Sciatic nerve (tissue), 2 donors: ENCODE data around the gene RLBP1. TPM values are rescaled to one million over a fixed set of nuclear protein-coding genes. Genes with fewer than 3 reads are reported as not detected.

Experiments
- ATAC-seq: fragments of 200-7000 bp; cut with Tn5 transposase; one replicate; pipeline ENCODE4 v1.9.1; 2020; ENCODE audit warnings: mild to moderate bottlenecking, moderate library complexity
- DNase-seq: peaks from one replicate; pipeline ENCODE4 v3.0.0-alpha.2; 2020; ENCODE audit warnings: low spot score
- intact Hi-C: fragments of 100-400 bp; cut with DNase I; formaldehyde crosslinking; loops from one replicate; pipeline ENCODE4 v1.14.2; 2022
- total RNA-seq: library from RNA; stranded (reverse); fragmentation: NEBNext Ultra II Directional; extraction: Animal tissue kit (Norgen Biotek cat#: 25700); gene quantifications from one replicate; pipeline ENCODE4 v1.2.1, GENCODE V29; 2021
- donor health status: DM: no; HTN: no; CAD: no.
- donor health status: DM: no; HTN: no; CAD: no.

The RLBP1 gene
- total RNA-seq, 1 donor from 2014 or later = not detected

DNA sequence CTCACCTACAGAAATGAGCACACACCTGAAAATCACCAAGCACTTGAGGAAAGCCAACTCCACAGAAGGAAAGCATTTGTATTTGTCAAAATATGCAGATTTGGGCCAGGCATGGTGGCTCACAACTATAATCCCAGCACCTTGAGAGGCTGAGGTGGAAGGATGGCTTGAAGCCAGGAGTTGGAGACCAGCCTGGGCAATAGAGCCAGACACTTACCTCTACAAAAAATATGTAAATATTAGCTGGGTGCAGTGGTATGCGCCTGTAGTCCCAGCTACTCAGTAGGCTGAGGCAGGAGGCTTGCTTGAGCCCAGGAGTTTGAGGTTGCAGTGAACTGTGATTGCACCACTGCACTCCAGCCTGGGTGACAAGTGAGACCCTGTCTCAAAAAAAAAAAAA, 12.3 kb downstream of the RLBP1 start:
- DNase-seq = no peak
- intact Hi-C loops = no loop called here

DNA sequence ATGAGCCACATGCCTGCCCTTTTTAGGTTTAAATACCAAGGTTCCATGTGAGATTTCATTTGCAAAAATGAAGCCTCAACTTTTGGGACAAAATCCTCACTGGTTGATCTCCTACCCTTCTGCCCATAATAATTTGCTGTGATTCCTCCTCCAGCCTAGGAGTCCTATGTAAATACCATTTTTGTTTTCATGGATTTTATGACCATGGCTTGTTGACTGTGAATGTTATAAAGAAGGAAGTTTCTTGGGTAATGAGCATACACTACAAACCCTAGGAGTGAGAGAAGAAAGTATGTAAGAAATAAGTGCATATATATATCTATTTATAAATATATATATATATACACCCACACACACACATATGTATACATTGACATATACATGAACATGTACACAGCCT, 13.1 kb downstream of the RLBP1 start:
- intact Hi-C loops = no loop called here
- no peak for ATAC-seq
- no peak for DNase-seq

More for the DNA sequence above, 12.3 kb downstream of the RLBP1 start:
- no peak for ATAC-seq

DNA sequence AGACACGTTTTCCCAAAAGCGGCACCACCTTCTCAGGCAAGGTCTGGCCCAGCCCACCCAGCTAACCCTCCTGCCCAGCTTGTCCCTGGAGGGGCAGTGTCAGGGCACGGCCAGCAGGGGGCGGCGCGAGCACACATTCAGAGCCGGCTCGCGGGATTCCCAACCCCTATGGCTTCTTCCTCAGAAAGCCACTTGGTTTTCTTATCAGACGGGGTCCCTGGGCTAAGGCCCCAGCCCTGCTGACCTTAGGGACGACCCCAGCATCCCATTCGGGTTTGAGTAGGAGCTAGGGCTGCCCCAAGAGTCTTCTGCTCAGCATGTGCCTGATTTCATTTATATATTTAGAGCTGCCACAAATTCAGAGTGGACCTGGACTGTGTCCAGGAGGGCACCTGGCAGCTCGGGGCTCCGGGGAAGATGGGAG, 14.5 kb downstream of the RLBP1 start:
- ATAC-seq = peak; percentile 92
- peak; percentile 83 for DNase-seq
- intact Hi-C loops = no loop called here

DNA sequence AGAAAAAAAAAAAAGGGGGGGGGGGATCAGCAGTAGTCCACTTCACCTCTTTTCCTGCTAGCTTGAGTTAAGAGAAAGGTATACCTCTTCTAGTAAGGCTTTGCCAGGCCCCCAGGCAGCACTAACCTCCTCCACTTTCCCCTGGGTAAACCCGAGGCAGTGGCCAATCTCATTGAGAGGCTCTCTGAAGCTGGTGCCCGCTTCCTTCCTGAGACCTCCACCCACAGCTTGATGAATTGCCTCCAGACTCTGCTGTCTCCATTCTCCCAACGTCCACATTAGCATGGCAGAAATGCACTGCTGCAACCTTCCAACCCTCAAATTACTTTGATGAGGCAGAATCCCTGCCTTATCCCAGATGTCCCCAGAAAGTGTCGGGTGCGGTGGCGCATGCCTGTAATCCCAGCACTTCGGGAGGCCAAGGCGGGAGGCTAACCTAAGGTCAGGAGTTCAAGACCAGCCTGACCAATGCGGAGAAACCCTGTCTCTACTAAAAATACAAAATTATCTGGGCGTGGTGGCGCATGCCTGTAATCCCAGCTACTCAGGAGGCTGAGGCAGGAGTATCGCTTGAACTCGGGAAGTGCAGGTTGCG, 15.3 kb downstream of the RLBP1 start:
- intact Hi-C loops = no loop called here
- ATAC-seq = no peak
- DNase-seq = peak; percentile 47

DNA sequence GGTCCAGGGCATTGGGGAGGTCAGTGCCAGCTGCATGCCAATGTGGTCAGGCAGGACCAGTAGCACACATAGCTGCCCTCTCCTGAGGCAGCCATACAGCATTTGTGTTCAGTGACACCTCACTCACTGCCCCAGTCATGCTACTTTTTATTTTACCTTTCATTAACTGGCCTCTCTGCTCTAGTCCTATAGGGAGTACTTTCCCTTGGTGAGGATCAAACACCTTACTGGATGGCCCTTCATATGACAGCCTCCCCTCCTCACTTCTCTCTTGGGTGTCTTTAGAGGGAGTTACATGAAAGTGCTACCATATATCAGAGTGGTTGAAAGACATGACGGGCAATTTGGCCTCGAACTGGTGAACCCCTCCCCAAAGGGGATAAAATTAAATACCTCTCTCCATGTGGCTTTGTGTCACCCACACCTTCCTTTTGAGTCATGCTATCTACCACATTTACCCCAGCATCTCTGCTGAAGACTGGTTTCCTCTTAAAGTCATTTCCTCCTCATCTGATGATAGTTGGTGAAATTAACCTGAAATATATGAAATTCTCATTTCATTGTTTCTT, 17.6 kb downstream of the RLBP1 start:
- DNase-seq (peak; percentile 22), ATAC-seq (no peak)
- intact Hi-C loops = no loop called here

DNA sequence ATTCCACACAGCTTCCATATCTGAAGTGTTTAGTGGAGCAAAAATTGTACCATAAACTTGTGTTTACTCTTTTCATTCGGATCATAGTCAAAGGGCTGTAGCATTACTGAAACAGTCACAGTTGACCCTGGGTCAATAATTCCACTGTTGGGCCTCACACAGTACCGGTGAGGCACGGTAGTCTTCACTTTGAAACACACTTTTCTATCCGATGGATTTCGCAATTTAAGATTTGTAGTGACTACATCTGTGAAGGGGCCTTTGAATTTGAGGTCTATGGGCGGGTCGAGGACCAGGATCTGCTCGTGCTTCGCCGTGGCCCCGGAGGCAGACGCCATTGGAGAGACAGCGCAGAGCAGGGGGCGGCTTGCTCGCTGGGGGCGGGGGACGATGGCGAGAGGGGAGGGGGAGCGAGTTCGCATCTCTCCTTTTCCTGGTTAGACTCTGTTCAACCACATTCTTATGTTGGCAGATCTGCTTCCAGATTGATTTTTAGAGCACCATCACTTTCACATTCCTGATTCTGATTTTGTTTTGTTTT, 19.8 kb downstream of the RLBP1 start:
- intact Hi-C loops = no loop called here
- DNase-seq = peak; percentile 53
- ATAC-seq = no peak

DNA sequence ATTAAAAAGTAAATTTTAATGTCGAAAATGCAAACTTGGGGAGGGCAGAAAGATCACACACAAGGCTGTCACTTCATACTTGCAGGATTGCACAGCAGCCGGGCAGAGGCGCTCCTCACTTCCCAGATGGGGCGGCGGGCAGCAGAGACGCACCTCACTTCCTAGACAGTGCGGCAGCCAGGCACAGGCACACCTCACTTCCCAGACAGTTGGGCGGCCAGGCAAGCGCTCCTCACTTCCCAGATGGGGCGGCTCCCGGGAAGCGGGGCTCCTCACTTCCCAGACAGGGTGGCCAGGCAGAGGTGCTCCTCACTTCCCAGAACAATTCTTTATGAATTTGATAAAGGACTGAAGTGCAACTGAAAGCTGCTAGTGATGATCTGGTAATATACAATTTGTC, 21.2 kb downstream of the RLBP1 start:
- peak; percentile 56 for DNase-seq
- no peak for ATAC-seq
- intact Hi-C loops = no loop called here

DNA sequence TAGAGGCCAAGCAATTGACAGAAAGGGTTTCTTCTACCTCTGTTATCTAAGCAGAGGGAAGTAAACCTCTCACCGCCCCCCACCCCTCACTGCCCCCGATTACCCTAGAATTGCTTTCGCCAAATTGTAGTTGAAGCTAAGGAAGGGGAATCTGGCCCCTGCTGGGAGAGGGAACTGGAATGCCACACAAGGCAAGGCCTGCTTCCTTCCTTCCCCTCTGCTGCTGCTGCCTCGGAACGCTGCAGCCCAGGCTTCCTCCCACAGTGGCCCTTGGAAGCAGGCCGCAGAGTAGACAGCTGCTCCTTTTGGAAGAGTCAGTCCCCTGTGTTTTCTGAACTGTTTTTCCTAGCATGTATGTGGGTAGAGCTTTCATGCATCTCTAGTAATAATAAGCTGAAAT, 21.6 kb downstream of the RLBP1 start:
- intact Hi-C loops = no loop called here

DNA sequence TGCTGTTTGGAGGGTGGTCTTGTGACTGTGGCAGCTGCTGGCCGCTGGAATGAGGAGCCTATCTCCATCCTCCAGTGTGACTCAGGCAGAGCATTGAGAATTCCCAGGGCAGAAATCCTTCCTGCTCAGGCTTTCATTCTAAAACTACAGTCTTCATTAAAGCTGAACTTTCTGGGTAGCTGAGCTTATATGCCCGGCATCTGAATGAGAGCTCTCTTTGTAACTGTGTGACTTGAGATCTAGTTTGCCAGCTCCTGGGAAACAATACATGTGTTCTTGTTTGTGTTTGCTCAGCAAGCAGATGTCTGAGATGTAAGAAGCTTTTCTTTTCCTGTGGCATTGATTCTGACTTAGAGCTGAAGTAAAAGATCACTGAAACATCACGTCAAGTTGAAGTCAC, 22.4 kb downstream of the RLBP1 start:
- ATAC-seq (peak; percentile 70), DNase-seq (no peak)
- intact Hi-C loops = no loop called here

More for the DNA sequence above, 21.6 kb downstream of the RLBP1 start:
- peak; percentile 61 for ATAC-seq
- peak; percentile 64 for DNase-seq

DNA sequence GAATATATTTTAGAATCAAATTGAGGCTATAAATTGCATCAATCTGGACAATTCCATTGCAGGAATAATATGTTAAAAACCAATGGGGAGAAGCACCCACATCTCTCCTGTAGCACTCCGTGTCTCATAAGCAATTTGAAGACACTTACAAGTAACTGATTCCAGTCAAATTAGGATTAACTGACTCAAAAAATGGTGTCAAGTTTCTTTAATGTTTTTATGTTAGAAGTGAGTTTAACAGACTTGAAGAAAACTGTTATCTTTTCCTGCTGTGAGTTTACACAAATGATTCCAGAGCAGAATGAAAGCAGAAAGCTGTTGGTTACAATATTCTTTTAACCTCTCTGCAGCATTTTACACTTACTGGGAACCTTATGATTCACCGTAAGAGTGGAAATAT, 23.2 kb downstream of the RLBP1 start:
- intact Hi-C loops = no loop called here
- no peak for ATAC-seq
- DNase-seq = no peak

DNA sequence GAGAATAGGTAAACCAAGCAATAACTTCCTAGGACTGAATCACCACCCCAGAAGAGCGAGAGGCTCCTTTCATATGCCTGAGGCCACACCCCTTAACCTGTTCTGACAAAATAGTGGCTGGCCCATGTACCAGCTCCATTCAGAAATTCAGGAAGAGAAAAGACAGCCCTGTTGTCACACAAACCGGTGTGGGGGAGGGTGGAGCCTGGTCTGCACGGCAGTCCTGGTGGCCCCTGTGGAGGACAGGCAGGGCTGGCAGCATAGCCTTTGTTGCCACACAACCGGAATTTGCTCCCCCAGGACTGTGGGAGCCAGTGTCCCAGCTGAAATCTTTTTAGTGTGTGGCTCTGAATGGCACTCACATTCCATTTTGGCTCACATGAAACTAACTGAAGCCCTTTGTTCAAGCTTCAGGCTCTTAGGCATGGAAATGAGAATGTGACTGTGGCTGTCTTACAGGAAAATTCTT, 23.8 kb downstream of the RLBP1 start:
- ATAC-seq (peak; percentile 71), DNase-seq (peak; percentile 78)
- intact Hi-C loops = no loop called here

DNA sequence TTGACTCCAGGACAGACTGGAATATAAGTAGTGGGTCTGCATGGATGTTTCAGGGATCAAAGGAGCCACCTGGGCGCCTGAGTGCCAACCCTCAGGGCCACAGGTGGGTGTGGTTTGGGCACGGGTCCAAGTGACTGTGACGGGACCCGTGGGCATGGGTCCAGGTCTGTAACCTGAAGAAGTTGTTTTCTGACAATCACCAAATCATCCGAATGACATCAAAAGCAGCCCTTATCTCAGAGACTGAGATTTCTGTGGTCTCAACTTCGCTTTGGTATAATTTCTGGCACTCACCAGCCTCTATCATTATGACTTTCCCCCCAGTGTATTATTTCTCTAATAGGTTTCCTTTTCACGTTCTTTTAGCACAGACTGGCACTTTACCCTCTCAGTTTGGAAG, 24.4 kb downstream of the RLBP1 start:
- DNase-seq = no peak
- intact Hi-C loops = no loop called here

DNA sequence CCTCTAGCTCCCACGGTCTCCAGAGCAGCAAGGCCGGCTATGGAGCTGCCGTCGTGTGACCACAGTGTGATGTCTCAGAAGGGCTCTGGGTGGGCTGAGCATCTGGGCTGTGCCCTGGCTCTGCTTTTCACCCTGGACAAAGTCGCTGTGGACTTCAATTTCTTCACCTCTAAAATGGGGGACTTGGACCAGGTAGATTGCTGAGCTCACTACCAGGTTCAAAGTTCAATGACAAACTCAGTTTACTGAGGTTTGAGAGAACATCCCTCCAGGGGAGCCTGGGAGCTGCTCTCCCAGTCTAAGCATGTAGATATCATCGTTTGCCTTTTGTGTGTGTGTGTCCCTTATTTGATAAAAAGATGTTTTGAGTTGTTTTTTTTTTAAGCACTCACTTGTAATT, 25.1 kb downstream of the RLBP1 start:
- no peak for ATAC-seq
- DNase-seq = no peak
- intact Hi-C loops = no loop called here

More for the DNA sequence above, 24.4 kb downstream of the RLBP1 start:
- no peak for ATAC-seq

DNA sequence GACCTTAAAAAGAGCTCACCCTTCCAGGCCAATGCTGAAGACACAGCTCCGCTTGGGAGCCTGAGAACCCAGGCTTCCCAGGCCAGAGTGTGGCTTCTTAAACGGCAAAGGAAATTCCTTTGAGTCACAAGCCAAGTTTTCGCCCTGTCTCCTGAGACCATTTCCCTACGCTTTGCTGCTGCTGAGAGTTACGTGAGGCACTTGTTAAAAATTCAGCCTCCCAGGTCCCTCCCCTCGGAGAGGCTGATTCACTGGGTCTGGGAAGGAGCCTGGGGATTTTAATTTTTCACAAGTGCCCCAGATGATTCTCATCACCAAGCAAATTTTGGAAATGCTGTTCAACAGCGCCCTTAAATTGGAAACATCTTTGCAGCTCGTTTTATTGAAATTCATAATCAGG, 25.5 kb downstream of the RLBP1 start:
- DNase-seq (no peak), ATAC-seq (no peak)
- intact Hi-C loops = no loop called here

DNA sequence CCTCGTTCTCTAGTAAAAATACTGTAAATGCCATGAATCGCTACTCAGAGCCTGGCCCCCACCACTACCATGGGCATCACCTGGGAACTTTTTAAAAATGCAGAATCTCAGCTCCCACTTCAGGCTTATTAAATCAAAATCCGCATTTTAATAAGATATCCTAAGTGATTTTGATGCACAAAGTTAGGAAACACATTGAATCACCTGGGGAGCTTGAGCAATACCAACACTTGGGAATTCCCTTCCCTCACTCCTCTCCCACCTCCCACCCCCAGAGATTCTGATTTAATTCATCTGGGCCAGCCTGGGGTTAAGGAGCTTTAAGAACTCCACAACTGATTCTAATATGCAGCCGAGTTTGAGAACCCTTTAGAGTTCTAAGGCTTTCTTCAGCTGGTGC, 26.8 kb downstream of the RLBP1 start:
- intact Hi-C loops = no loop called here
- DNase-seq = no peak
- ATAC-seq = no peak

DNA sequence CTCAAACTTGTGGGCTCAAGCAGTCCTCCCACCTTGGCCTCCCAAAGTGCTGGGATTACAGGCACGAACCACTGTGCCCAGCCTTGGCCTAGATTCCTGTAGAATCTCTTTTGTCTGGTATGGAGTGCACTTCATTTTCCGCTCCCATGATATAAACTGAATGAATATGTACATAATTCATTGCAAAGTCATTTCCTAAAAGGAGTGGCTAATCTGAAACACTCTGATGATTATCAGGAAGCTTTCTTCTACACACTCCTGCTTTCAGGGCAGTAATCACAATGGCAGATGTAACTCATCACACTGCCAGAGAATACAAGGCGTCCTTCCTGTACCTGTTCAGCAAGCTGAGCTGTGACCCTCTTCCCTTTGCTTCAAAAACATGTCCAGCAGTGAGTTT, 28.6 kb downstream of the RLBP1 start:
- intact Hi-C loops = no loop called here
- DNase-seq (no peak), ATAC-seq (no peak)

DNA sequence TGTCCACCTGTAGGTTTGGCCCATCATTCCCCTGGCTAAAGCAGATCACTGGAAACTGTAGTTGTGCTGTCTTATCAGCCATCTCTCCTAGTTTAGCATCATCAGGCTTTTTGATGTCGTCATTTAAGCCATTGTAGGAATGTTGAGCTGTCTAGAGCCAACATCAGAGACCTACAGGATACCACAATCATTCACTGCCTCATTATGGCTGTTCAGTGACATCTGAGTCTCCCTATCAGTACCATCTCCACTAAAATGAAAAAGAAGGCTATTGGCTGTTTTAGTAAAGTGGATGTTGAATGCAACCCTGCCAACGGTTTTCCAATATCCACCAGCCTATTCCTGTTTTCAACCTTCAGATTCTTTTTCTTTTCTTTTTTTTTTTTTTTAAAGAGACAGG, 29.2 kb downstream of the RLBP1 start:
- no peak for DNase-seq
- no peak for ATAC-seq
- intact Hi-C loops = no loop called here

DNA sequence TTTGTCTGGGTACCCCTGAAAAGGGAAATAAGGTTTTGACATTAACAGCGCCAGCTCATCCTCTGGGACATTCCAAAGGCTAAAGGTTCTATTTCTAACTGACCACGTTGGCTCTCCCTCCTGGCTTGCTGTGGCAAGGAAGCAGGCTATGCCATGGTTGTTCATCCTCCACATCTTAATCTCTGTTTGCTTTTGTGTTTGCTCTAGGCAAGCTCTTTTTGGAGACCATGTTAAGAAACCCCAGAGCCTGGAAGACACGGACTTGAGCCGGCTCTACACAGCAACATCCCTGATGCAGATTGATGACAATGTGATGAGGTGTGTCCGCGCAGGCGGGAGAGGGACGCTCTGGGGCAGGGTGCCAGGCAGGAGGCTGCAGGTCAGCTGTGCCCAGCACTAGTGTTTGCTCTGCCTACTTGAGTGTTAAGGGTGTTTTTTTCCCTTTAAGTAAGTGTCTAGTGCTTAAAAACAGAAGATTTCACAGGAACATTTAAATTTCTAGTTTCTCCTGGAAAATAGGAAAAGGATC, 33.3 kb downstream of the RLBP1 start:
- no peak for DNase-seq
- intact Hi-C loops = no loop called here
- no peak for ATAC-seq

DNA sequence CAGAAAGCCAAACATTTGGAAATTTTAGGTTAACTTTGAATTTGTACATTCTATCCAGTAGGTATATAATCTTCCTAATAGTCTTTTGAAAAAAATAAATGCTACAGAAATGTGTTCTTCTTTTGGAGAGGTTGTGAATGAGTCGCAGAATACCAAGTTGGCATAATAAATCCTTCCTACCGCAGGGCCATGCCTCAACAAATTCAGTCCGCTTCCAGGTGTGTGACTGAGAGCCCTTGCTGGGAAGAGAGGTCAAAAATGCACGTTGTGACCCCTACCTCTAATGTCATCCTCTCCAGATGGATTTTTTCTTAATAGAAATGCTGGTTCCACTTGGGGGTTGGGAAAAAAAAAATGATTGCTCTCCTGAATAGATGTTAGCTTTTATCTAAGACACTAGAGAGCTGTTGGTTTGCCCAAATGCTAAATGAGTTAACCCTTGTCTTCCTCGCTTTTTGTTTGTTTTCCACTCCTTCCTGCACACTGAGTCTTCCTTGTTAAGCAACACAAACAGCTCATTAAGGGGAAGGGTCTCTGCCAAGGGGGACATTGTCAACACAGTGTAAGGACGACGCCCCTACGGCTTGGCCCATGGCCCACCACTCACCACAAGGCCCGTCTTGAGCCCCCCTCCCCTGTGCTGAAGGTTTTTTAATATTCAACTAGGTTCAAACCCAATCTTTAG, 33.9 kb downstream of the RLBP1 start:
- ATAC-seq = no peak
- intact Hi-C loops = no loop called here
- no peak for DNase-seq

DNA sequence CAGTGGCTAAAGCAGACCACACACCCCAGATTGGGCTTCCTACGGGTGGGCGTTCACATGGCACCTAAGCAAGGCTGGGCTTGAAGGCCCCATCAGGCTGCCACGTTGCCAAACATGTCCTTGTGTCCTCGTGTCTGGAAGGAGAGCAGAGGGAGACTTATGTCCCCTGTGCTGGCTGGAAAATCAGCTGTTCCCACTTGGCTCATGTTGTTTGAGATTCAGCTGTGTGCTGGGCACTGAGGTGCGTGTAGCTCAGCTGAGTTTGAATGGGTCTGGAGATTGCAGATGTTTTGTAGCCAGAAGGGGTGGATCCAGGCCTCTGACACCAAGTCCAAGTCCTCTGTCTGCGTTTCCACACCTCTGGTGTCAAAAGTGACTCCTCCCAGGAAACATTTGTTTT, 34.6 kb downstream of the RLBP1 start:
- DNase-seq (no peak), ATAC-seq (no peak)

More for the DNA sequence above, 34.6 kb downstream of the RLBP1 start:
- intact Hi-C loops = no loop called here
